ENCODE data around the gene TROAP.
"Not testable (repeated sequence)": the region's sequence is repeated elsewhere in the genome, so short reads cannot be mapped to it uniquely, and the experiment has no call there.

Gene TROAP

DNA sequence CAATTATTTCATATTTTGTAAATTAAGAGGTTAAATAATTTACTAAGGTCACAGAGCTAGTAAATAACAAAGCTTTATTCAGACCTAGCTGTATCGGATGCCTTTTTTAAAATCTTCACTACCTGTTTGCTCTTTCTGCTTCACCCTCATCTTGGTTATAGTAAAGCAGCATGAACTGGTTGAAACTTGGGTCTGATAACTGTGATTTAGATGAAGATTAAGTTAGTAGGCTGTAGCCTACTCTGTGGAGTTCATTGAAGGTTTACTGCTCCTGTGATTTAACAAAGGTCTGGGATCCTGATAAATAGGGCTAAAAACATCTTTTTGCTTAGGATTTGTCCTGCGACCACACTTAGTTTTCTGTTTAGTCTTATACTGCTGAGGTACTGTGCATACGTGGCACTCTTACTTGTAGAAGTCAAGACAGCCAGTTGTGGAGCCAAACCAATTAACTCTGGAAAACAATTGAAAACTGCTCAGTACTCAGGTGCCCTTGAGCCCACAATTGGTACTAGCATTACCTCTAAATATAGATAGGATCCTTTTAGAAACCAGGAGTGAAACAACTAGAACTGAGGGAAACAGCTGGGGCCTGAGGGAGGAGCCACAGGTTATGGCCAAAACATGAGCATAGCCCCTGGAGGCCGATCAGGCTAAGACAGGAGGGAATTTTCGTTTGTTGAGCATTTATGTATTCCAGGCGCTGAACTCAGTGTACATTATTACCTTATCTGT is 46.5 kb downstream of the TROAP start:
- DNase-seq: no peak

DNA sequence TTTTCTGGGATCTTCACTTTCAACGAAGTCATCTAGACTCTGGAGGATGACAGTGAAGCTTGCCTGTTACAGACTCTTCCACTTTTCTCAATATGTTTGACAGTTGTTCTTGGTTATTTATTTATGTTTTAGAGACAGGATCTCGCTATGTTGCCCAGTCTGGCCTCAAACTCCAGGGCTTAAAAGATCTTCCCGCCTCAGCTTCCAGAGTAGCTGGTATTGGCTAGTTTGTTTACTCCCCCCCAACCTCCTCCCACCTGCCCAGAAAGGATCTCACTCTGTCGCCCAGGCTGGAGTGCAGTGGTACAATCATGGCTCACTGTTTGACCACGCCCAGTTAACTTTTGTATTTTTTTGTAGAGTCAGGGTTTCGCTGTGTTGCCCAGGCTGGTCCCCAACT is 47.5 kb downstream of the TROAP start:
- DNase-seq: no peak

DNA sequence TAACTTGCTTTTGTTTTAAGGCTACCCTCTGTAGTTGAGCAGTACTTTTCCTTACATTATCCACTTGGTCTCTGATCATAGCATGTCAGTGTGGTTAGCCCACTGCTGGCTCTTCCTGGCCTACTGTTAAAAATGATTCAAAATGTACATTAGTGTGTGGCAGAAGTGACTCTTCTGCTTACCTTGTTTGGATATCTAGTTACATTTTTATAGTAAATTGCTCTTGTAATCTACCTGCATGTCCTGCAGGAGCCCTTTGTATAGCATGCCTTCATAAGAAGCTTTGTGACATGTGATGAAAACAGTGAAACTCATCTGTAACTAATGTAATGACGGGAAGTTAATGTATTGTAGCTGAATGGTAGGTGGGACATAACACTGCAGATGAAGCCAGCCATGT is 52.4 kb downstream of the TROAP start:
- DNase-seq: no peak

DNA sequence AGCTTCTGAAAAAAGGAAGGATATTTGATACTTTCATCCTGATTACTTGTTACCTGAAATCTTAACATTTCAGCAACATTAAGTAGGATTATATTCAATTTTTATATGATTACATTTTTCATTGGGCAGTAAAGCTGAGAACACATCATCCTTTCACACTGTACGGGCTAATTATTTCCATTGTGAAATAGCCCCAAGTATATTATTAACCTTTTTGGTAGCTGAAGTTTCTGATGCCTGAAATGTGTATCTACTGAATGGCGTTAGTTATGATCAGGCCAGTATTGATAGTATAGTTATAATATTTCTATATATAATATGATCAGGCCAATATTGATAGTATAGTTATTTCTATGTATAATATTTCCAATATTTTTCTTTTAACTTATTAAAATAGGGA is 54.3 kb downstream of the TROAP start:
- DNase-seq: no peak

DNA sequence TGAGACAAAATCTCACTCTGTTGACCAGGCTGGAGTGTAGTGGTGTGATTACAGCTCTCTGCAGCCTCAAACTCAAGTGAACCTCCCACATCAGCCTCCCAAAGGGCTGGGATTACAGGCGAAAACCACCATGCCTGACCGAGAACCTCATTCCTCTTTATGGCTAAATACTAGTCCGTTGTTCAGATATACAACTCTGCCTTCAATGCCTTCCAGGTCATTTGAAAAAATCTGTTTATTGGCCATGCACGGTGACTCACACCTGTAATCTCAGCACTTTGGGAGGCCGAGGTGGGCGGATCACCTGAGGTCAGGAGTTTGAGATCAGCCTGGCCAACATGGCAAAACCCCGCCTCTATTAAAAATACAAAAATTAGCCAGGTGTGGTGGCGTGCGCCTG is 57.1 kb downstream of the TROAP start:
- DNase-seq: not testable (repeated sequence)

Measured in NCI-H2227 treated with DMSO at 0.1 percent for 48 hours (cell line).